GM18873 (cell line): ENCODE data around the gene KCNT2.

Source experiments
- ATAC-seq: cut with Tn5 transposase; IDR thresholded peaks from one replicate; pipeline ENCODE4 v1.9.1; 2021; ENCODE audit warnings: mild to moderate bottlenecking, moderate library complexity, moderate number of reproducible peaks; ENCODE audit not compliant: unreplicated experiment, low FRiP score

Gene KCNT2

GRCh38 chr1:196407358-196408051 is 200.7 kb downstream of the KCNT2 start:
- no peak for ATAC-seq

- no peak for ATAC-seq
These were observed 202.4 kb downstream of the KCNT2 start for GRCh38 chr1:196405839-196406238.

GRCh38 chr1:196403803-196404690 is 204.2 kb downstream of the KCNT2 start:
- no peak for ATAC-seq

GRCh38 chr1:196401891-196402290 is 206.3 kb downstream of the KCNT2 start:
- no peak for ATAC-seq

- no peak for ATAC-seq
These were observed 206.8 kb downstream of the KCNT2 start for GRCh38 chr1:196401452-196401833.

GRCh38 chr1:196400478-196401451 is 207.5 kb downstream of the KCNT2 start:
- no peak for ATAC-seq

- no peak for ATAC-seq
These were observed 208.5 kb downstream of the KCNT2 start for GRCh38 chr1:196399713-196400112.

- no peak for ATAC-seq
These were observed 214.5 kb downstream of the KCNT2 start for GRCh38 chr1:196393742-196394141.

- no peak for ATAC-seq
These were observed 215.0 kb downstream of the KCNT2 start for GRCh38 chr1:196393282-196393681.

GRCh38 chr1:196387766-196388165 is 220.5 kb downstream of the KCNT2 start:
- no peak for ATAC-seq

- no peak for ATAC-seq
These were observed 223.1 kb downstream of the KCNT2 start for GRCh38 chr1:196385109-196385508.

GRCh38 chr1:196382383-196382782 is 225.9 kb downstream of the KCNT2 start:
- ATAC-seq = no peak

- ATAC-seq = no peak
These were observed 226.7 kb downstream of the KCNT2 start for GRCh38 chr1:196381544-196381943.

- ATAC-seq = no peak
These were observed 227.9 kb downstream of the KCNT2 start for GRCh38 chr1:196380316-196380715.

- ATAC-seq = no peak
These were observed 230.4 kb downstream of the KCNT2 start for GRCh38 chr1:196377811-196378210.

GRCh38 chr1:196376630-196377328 is 231.5 kb downstream of the KCNT2 start:
- ATAC-seq = no peak

GRCh38 chr1:196373798-196374197 is 234.4 kb downstream of the KCNT2 start:
- ATAC-seq = no peak

- no peak for ATAC-seq
These were observed 235.2 kb downstream of the KCNT2 start for GRCh38 chr1:196372896-196373536.

GRCh38 chr1:196367838-196368237 is 240.4 kb downstream of the KCNT2 start:
- ATAC-seq = no peak
